Testis (tissue), 2 donors: ENCODE results near the gene MAP4.

Experiments used
- CTCF ChIP-seq, 3 experiments: fragments of 450-650 bp in 2 of 3; fragments of 200-600 bp in 1 of 3; sonication (generic) in 1 of 3; IDR thresholded peaks; one replicate each; pipeline ENCODE4 v1.5.1; 2016 to 2019; ENCODE audit warnings: antibody characterized with exemption in 3 of 3, mild to moderate bottlenecking in 2 of 3, moderate library complexity in 1 of 3
- POLR2A ChIP-seq: fragments of 450-650 bp; IDR thresholded peaks from one replicate; pipeline ENCODE4 v1.6.1; 2017; ENCODE audit warnings: antibody characterized with exemption, mild to moderate bottlenecking, moderate library complexity

GRCh38 chr3:48002787-48003186, 13.4 kb downstream of the MAP4 start:
- TF ChIP-seq CTCF (IDR thresholded peaks at IDR 0.05) (no peak), POLR2A (no peak)
